DMS 273 treated with DMSO at 0.1 percent for 48 hours (cell line): Measurements from ENCODE around the gene TEX22.

Source experiments
- DNase-seq: peaks from one replicate; lab custom pipeline; 2025; lab: John Stamatoyannopoulos, UW

The TEX22 gene

GRCh38 chr14:105439710-105440553 lies 41.6 kb downstream of the TEX22 start:
- peak; percentile 86 for DNase-seq

GRCh38 chr14:105440554-105440900 lies 42.2 kb downstream of the TEX22 start:
- DNase-seq: no peak

GRCh38 chr14:105440992-105441391 lies 42.7 kb downstream of the TEX22 start:
- DNase-seq: no peak

GRCh38 chr14:105442125-105442524 lies 43.8 kb downstream of the TEX22 start:
- DNase-seq: no peak

- DNase-seq: no peak
Measured at GRCh38 chr14:105442834-105443233, 44.5 kb downstream of the TEX22 start.

GRCh38 chr14:105444859-105445258 lies 46.5 kb downstream of the TEX22 start:
- DNase-seq: no peak

GRCh38 chr14:105445290-105445689 lies 47.0 kb downstream of the TEX22 start:
- DNase-seq: no peak

GRCh38 chr14:105445901-105446845 lies 47.8 kb downstream of the TEX22 start:
- DNase-seq: no peak

- no peak for DNase-seq
Measured at GRCh38 chr14:105446971-105447370, 48.6 kb downstream of the TEX22 start.

- no peak for DNase-seq
Measured at GRCh38 chr14:105447651-105448640, 49.6 kb downstream of the TEX22 start.

- DNase-seq: no peak
Measured at GRCh38 chr14:105448706-105449111, 50.4 kb downstream of the TEX22 start.

GRCh38 chr14:105449276-105450122 lies 51.2 kb downstream of the TEX22 start:
- no peak for DNase-seq

GRCh38 chr14:105450123-105450505 lies 51.8 kb downstream of the TEX22 start:
- DNase-seq: no peak

GRCh38 chr14:105450864-105451720 lies 52.8 kb downstream of the TEX22 start:
- DNase-seq: no peak

- no peak for DNase-seq
Measured at GRCh38 chr14:105452963-105453362, 54.6 kb downstream of the TEX22 start.

- DNase-seq: no peak
Measured at GRCh38 chr14:105453847-105454246, 55.5 kb downstream of the TEX22 start.

GRCh38 chr14:105455086-105455640 lies 56.8 kb downstream of the TEX22 start:
- no peak for DNase-seq

- no peak for DNase-seq
Measured at GRCh38 chr14:105455766-105456660, 57.7 kb downstream of the TEX22 start.
